Medulla oblongata (tissue), 1 donor: ENCODE results near the gene LIPA.
"Not testable (repeated sequence)": the region's sequence is repeated elsewhere in the genome, so short reads cannot be mapped to it uniquely, and the experiment has no call there.

Experiments used
- DNase-seq: peaks from one replicate; pipeline ENCODE4 v3.0.0-alpha.2; 2015; ENCODE audit errors: extremely low spot score

LIPA gene

DNA sequence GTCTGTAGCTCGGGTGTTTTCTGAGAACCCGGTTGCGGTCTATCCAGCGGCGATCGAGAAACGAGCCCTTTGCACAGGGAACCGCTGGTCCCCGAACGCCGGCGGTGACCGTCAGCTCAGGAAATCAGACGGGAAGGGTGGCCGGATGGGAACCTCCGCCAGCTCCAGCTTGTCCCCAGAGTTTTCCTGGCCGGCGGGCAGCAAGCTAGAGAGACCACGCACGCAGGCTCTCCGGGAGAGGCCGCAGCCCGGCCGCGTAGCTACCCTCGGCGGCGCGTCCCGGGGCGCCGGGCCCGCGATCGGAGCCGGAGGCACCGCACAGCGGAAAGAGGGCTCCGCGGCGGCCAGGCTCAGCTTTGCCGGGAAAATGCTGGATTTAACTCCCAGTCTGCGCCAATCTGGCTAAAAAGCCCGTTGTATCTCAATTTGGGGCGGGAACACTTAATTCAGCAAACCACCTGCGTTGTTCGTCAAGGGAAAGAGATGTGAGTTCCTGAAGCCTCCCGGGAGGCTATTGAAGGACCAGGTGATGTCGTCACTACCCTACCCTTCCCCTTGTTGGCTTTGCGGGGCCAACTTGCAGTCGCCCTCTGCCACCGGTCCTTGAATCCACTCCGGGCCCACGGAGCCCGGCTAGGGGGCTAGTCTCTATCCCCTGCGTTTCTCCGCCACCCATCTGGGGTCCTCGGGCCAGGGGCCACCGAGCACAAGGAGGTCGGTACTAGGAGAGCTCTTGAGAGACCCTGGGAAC is 43.6 kb downstream of the LIPA start:
- peak; percentile 43 for DNase-seq

DNA sequence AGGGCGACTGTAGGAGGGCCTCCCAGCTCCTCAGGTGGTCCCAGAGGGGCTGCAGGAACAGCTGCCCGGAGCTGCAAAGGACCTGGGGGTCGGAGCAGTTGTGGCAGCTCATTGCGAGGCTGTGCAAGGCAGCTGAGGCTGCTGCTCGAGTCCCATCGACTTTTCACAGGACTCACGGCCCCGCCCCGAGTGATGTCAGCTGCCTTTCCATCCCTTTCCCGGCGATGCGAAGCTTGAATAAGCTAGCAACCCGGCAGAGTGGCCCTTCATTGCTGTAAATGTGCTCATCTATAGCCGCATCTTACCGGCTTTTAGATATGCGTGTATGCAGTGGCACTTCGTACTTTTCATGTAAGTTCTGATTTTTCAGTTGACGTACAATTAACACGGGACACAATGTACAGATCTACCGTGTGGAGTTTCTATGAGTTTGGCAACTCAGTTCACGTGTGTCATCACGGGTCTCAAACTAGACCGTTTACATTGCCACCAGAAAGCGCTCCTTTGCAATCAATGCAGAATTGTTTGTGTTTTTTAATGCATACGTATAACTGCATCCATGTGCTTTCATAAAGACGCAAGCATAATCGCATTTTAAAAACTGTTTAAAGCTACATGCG is 44.3 kb downstream of the LIPA start, which contains the start of gene CH25H:
CH25H (minus strand) TSS at position 137 of the 620 bp plus-strand sequence; CDS start at position 112, 25 bp downstream.
- DNase-seq: peak; percentile 94

DNA sequence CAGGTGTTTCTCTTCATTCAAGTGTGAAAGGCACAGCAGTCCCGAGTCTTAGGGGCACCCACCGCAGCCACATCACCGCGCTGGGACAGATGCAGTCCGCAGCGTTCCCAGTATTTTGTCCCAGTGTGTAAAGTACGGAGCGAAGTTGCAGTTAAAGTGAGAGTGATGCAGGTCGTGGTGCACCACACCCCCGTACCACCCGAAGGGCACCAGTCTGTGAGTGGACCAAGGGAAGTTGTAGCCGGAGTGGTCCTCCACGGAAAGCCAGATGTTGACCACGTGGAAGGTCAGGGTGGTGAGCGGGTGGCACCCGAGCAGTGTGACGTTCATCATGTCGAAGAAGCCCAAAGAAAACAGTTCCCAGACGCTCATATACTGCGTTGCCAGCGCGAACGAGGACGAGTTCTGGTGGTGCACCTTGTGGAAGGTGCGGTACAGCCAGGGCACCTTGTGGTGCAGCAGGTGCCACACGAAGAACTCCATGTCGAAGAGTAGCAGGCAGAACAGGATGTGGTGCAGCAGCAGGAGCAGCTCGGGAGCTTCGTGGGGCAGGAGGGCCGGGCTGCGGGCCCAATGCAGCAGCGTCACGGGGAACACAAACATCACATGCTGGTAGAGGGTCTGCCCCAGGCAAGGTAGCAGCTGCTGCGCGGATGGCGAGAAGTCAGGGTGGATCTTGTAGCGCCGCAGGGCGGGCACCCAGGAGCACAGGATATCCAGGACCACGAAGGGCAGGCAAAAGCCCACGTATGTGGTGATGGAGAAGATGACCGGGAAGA is 45.0 kb downstream of the LIPA start:
- DNase-seq: peak; percentile 58

DNA sequence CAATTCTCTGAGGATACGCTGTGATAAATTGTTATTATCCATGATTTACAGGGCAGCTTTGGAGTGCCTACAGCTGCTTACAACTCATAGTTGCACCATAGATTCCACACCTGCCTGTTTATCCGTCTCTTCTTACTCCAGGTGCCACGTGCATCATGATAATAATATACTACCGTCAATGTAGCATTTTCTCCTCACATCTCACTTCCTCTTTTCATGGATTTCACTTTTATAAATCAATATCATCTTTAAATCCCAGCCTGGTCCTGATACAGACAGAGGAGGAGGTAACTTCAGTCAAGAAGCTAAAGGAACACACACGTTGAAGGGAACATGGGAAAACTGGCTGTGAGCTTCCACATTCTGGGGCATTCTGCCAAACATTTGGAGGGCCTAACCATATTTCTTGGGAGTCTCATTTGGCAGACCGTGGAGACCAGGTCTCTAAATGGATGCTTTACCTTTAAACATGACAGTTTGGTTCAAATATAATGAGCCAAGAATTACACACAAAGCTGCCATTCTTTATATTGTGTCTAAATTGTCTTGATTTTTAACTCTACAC is 46.9 kb downstream of the LIPA start:
- no peak for DNase-seq

DNA sequence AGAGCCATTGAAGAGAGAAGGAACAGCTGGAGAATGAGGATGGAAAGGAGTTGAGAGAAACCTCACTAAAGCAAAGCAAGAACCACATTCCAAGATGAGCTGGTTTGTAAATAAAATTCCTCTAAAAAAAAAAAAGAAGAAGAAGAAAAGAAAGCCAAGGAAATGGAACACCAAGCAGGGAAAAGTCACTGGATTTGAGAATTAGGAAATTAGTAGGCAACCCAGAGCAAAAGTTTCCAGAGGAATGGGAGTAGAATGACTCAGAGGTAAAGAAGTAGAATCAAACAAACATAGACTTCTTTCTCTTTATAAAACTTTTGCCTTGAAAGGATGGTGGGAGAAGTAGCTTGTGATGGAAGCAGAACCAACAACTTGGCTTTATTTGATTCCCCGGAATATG is 48.3 kb downstream of the LIPA start:
- DNase-seq: no peak

DNA sequence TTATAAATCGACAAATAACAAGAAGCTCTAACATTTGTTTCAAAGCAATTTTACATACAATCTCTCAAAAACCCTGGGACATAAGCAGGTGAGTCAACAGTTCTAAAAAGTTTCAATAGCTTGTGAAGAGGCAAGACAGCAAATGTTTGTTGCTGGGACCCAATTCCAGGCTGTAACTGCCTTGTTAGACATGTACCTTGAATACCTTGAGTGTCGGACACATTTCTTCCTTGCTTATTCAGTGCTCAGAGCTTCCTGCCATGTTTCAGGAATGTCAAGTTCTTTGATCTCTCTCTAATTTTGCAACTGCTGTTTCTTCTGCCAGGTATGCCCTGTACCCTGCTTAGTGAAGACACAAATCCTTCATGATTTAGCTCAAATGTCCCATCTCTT is 49.5 kb downstream of the LIPA start:
- DNase-seq: no peak

DNA sequence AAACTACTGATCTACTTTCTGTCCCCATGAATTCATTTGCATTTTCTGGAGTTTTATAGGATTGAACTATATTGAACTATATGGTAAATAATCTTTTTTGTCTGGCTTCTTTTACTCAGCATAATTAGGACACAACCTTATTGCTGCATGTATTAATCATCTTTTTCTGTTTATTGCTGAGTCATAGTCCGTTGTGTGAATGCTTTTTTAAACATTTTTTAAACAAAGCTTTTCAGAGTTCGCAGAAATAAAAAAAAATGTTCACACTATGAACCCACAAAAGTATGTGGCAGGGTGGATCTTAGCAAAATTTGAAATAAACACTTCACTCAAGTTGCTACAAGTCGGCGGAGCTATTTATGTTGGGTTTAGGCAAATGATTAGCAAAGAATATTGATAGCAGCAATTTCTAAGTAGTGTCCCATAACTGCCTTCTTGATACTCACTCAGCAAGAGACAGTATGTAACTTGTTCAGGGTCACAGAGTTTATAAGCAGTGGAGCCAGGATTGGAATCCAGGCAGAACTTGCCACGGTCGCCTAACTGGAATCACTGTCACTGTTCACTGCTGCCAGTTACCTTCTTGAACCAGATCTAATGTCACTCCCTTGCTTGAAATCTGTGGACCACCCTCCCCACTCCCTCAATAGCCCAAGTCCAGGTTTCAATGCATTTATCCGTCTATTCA is 50.1 kb downstream of the LIPA start:
- no peak for DNase-seq

DNA sequence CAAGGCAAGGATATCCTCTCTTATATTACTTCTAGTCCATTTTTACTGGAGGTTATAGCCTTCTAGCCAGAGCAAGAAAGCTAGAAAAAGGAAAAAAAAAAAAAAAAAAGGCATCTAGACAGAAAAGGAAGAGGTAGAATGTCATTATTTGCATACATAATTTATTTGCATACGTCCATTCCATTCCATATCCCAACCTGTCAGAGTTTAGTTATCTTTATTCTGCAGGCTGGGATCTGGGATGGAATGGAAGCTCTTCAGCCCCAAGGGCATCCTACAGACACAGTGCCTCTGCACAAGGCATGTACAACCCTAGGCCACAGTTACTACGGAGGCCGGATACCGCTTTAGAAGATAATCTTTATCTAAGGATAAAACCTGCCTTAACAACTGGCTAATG is 54.1 kb downstream of the LIPA start:
- no peak for DNase-seq

DNA sequence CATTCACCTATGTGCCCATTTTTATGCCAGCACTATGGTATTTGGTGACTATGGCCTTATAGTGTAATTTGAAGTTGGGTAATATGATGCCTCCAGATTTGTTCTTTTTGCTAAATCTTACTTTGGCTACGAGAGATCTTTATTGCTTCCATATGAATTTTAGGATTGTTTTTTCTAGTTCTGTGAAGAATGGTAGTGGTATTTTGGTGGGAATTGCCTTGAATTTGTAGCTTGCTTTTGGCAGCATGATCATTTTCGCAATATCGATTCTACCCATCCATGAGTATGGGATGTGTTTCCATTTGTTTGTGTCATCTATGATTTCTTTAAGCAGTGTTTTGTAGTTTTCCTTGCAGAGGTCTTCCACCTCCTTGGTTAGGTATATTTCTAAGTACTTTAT is 60.3 kb downstream of the LIPA start:
- DNase-seq: not testable (repeated sequence)

DNA sequence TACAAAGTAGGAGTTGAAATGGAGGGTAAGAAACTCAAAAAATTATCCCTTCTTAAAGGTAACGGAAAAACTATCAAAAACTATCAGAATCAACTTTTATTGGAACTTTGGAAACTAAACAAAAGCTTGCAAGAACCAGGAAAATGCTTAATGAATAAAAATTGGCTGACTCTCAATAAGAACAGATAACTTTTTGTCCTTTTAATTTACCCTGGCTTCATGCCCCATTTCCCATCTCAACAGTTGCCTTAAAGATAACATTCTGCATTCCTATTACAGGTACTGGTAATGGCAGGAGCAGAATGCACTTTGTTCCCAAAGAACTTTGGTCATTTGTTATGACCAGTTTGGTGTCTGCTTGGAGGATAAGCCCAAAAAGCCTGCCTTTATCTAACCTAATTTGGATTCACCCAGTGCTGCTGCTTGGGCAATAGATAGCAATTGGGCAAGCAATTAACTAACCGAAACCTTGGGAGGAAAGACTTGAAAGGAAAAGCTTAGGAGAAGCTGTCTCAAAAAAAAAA is 62.3 kb downstream of the LIPA start:
- no peak for DNase-seq

DNA sequence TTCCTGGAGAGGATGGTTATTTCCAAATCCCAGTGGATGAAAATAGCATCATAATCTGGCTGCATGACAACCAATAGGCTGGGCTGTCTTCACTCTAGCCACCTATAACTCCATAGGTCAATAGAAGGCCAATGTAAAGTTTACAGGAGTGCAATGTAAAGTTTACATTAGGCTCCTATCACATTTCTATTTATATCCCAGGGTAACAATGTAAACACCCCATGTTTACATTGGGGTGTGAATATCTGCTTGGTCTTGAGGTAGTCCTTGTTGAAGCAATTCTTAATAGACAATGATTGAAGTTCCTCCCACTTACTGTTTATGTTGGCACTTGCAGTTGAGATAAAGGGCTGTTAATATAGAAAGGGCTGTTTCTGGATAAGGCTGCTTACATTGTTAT is 65.9 kb downstream of the LIPA start:
- DNase-seq: no peak

DNA sequence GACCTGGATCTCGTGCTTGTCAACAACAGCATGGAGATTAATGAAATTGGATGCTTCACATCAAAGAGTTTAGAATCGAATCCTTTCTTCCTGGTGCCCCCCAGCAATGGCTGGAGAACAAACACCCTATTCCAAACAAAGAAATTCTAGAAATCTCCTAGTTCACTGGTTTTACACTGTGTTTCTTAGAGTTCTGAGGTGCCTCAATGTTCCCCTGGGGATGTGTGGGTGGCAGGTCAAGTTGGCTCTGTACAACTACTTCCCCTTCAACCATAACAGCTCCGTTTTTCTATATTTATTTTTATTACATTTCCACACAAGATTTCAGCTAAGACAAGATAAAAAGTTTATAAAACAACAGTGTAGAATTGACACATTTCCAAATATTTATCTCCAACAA is 66.9 kb downstream of the LIPA start:
- DNase-seq: no peak

DNA sequence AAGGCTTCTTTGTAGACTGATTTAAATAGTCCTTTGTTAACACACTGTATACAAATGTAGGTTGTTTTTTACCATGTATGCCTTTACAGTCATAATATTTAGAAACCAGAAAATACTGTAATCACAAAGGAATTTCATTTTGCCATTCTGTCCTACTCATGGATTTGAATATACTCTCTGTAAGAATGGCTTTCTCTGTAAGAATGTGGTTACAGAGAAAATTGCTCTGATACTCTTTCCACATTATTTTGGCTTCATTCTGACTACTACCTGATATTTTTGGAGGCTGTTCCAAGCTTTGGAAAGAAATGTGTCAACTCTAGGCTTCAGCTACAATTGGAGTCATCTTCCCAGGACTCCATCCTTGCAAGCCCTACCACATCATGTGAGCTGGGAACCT is 68.0 kb downstream of the LIPA start:
- no peak for DNase-seq

DNA sequence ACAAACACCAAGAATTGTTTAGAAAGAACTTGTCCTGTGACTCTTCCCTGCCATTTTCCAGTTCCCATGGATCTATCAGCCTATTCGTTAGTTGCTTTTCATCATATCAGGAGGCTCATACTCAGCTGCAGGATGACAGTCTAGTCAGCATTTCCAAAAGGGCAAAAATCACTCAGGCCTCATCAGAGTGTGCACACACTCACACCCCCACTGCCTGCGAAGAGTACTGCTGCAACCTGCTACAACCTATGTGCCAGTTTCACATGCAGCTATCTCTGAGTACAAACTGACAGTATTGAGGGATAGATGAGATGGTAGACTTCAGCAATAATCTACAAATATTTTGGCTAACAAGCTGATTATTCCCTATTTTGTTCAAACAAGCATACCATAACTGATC is 68.7 kb downstream of the LIPA start:
- no peak for DNase-seq

DNA sequence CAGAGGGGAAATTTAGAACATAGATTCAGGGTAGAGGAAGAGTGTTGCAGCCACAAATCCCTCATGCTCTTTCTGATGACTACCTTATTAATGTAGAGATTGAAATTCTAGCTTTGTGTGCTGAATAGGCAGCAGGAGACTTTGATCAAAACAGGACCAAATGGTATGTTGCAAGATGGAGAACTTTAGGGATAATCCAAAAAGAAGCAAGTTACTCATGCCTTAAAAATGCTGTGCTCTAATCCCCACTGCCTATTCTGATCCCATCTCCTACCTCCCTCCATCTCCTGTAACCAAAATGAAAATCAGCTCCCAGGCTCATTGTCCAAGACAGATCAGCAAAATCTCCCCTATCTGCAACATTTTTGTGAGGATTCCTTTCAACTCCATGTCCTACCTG is 75.8 kb downstream of the LIPA start:
- no peak for DNase-seq

DNA sequence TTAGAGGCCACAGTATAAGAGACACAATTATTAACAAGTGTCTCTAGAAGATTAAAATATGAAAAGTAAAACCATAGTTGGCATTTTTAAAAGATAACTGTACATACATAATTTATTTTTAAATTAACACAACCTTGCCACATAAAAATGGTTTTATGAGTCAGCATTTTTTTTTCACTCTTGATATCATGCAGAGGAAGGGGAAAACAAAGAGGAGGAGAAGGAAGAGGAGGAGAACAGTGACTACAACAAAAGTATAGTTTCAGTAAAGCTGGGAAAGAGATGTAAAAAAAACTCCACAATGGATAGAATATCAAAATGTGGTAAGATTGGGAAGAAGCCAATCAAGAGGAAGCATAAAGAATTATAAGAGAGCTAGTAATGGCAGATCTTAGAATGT is 78.5 kb downstream of the LIPA start:
- DNase-seq: no peak

DNA sequence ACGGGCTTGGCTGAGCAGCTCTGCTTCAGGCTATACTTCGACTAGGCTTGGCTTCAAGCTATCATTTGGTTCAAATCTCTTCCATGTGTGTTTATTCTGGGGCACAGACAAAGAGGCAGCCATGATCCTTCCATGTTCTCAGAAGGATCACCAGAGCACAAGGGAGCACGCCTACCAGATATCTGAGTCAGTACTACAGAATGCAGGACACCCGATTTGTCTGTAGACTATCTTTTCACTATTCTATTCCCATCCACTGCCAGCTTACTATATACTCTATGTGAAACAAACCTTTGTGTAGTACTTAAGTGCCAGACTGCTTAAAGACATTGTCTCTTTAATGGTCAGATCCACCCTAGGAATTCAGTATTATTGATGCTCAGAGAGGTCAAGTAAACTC is 79.6 kb downstream of the LIPA start:
- DNase-seq: no peak

DNA sequence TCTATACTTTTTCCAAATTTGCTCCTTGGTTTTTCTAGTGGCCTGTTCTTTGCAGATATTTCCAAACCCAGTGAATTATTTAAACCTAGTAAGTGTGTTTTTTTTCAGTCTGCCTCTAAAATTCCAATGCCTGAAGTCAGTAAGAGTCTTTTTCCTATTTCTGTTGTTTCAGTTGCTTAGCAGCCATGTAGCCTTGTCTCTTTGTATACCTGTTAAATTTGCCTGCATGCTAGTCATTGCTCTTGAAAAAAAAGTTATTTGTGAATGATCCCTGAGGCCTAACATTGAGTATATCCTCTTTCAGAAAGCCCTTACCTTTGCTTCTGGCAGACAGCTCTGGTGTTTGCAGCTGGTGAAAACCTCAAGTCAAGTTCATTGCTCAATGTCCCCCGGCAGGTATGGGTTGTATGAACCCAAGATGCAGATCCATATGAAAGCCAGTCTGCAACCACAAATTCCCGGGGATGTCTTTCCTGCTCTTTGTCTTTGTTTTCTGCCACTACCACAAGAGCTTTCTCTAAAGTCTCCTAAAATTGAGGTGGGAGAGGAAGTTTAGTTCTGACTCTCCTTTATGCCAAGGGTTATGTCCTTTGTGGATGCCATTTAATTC is 80.2 kb downstream of the LIPA start:
- DNase-seq: no peak

DNA sequence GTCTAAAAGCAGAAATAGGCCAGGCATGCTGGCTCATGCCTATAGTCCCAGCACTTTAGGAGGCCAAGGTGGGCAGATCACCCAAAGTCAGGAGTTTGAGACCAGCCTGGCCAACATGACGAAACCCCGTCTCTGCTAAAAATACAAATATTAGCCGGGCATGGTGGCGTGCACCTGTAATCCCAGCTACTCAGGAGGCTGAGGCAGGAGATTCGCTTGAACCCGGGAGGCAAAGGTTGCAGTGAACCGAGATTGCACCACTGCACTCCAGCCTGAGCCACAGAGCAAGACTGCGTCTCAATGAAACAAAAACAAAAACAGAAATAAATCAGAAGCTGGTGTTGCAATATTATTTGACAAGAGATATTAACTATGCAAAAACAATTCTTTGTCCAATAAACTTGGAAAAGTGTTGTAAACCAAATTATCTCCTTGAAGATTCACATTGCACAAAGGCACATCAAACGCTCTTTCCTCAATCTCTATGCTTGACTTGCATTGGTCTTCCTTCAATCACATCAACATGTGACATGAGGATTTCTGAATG is 83.1 kb downstream of the LIPA start:
- not testable (repeated sequence) for DNase-seq

DNA sequence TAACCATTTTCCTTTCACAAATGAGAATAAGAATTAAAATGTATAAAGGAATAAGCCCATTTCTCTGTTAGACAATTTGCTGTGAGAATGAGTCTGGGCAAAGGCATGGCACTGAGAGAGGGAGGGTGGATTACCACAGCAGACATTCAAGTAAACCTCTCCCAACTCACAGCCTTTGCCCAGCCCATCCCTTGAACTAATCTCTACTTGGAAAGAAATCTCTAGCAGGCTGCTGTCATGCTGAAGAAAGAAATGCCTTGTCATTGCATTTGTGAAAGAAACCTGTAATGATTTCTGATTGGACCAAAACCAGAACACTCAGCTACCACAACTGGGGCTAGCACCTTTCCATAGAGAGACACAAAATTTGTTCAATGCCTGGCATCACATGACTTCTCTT is 83.7 kb downstream of the LIPA start:
- DNase-seq: no peak

DNA sequence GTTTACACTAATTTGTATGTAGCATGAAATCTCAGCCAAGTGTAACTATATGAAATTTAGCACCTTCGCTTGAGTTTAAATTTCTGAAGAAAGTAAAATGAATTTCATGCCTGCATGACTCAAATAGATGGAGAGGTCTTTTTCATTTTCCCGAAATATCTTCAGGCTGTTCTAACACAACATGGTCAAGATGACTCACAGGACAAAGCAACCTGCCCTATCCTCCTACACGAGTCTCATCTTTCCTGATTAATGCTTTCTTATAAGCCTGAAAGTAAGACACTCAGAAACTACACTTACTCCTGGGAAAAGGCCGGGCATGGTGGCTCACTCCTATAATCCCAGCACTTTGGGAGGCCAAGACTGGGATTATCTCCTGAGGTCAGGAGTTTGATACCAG is 85.7 kb downstream of the LIPA start:
- no peak for DNase-seq
